Fibroblast of mammary gland (primary cell): ENCODE measurements around the gene PRKCZ.

Source experiments
- DNase-seq: peaks from one replicate; pipeline ENCODE4 v3.0.0-alpha.2; 2010; ENCODE audit warnings: low read depth
- H3K4me3 ChIP-seq: 2 replicates; pipeline ENCODE4 v1.5.1; 2011; ENCODE audit warnings: low read depth, mild to moderate bottlenecking, low read length, moderate library complexity; ENCODE audit not compliant: control insufficient read depth
- CTCF ChIP-seq: conservative IDR thresholded peaks from 2 replicates; pipeline ENCODE4 v1.5.1; 2011; ENCODE audit warnings: low read depth, low read length, inconsistent platforms; ENCODE audit not compliant: control insufficient read depth, insufficient read depth

PRKCZ gene

DNA sequence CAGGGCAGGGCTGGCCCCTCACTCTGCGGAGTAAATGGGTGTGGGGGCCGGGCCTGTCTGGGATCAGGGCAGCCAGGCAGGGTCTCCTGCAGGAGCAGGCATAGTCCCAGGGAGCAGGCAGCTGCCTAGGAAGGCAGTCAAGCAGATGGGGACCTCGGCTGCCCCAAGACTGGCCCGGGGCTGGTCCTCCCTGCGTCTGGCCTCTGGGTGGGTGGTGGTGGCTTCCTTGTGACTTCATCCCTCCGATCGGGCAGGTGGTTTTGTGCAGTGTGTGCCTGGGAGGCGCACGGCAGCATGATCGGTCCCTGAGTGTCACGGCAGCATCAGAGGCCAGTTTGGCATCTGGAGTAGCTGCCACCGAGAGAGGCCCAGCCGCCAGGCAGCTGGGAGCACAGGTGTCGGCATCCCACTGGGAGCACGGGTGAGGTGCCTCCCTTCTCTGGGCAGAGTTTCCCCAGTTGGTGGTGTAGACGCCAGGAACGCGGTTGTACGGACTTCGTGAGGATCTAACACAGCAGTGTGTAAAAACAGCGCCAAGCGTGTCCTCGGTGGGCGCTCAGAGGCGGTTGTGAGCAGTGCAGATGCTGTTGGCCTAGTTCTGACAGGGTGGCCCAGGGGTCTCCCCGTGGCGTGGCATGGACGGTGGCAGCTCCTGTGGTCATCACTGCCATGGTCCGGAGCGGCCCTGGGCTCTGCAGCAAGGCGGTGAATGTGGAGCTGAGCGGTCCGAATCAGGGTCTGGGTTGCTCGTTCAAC lies 45.9 kb downstream of the PRKCZ start:
- no peak overlapping the region for H3K4me3 ChIP-seq
- DNase-seq: no peak
- TF ChIP-seq CTCF: no peak

DNA sequence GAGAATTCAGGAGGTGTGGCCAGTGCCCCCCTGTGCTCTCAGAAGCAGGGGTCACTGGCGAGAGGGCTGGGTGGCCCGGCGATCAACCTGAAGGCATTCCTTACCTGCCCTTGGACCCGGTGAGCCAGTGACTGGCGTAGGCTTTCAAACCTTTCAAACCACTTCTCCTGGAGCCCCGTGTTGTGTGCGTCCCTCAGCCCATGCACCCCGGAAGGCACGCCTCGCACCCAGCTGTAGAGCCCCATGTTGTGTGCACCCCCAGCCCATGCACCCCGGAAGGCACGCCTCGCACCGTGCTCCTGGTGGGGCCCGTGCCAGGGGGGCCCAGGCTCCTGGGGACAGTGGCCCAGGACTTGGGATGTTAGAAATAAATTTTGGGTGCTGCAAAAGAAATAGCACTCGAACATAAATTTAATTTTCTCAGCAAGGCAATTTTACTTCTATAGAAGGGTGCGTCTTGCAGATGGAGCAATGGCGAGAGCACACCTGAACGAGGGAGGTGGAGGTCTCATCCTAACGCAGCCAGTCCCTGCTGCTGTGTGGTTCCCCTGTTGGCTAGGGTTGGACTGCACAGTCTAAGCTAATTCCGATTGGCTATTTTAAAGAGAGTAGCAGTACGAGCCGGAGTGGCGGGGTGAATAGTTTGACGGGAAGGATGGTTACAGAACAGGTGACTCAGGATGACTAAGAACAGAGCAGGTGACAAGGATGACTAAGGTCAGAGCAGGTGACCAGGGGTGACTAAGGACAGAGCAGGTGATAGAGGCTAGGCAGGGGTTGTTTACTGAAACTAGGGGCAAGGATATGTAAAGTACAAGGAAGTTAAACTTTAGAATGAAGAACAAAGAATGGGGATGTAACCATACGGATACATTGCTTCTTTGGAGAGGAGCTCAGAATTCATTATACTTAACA lies 47.4 kb downstream of the PRKCZ start:
- no peak for TF ChIP-seq CTCF
- no peak for DNase-seq
- no peak overlapping the region for H3K4me3 ChIP-seq

DNA sequence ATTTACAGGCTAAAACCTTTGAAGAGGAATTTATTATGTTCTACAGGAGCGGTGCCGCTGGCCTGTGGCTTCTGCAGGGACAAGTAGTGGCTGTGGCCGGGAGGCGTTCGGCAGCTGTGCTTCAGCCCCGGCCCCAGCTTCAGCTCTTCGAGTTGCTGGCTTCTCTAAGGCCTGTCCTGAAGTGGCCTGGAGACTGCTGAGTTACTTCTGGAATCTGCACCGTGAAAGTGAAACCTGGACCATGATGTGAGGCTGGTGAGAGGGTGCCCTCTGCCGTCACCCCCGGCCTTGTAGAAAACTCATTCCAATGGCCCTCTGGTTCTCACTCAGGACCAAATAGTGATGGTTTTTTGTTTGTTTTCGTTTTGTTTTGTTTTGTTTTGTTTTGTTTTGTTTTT lies 48.1 kb downstream of the PRKCZ start:
- DNase-seq: no peak
- no peak for TF ChIP-seq CTCF
- no peak overlapping the region for H3K4me3 ChIP-seq

DNA sequence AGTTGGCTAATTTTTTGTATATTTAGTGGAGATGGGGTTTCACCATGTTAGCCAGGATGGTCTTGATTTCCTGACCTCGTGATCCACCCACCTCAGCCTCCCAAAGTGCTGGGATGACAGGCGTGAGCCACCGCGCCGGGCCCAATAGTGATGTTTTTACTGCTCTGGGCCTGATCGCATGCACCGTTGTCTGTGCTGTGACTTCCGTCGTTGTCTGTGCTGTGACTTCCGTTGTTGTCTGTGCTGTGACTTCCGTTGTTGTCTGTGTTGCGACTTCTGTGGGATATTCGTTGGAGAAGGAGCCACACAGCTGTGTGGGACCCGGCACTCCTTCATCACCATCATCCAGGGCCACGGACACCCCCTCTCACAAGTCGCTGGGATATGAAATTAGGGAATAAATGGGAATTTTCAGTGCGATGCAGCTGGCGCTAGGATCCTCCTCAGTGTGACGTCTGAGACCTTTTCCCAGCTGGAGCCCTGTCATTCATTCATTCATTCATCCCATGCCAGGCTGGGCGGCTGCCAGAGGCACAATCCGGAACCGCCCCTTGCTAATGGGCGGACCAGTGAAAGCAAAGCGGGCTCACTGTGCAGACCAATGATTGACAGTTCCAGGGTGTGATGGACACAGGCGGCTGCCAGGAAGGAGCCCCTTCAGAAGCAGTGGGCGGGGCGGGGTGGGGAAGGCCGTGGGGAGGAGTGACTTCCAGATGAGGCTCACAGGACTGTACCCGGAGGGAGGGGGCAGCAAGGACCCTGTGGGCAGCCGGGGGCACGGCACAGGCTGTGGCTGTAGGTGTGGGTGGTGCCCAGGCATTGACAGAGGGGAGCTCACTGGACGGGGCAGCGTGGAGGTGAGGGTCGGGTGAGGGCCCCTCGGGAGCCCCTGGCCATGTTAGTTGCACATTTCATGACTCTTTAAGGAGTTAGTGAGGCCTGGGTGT lies 48.9 kb downstream of the PRKCZ start:
- TF ChIP-seq CTCF: no peak

GRCh38 chr1:2099886-2100779 lies 49.9 kb downstream of the PRKCZ start:
- TF ChIP-seq CTCF: no peak
- DNase-seq: no peak

More for the DNA sequence above, 48.9 kb downstream of the PRKCZ start:
- no peak for DNase-seq
- H3K4me3 ChIP-seq: no peak overlapping the region

More at GRCh38 chr1:2099886-2100779, 49.9 kb downstream of the PRKCZ start:
- no peak overlapping the region for H3K4me3 ChIP-seq
